DMS53 treated with DMSO at 0.1 percent for 48 hours (cell line): ENCODE measurements around the gene ACAT2.
"Not testable (repeated sequence)": the region's sequence is repeated elsewhere in the genome, so short reads cannot be mapped to it uniquely, and the experiment has no call there.

ENCODE experiments used
- DNase-seq: peaks from one replicate; lab custom pipeline; 2025; ENCODE audit not compliant: unreplicated experiment; lab: John Stamatoyannopoulos, UW

ACAT2 gene

GRCh38 chr6:159807150-159807858 lies 45.5 kb downstream of the ACAT2 start:
- DNase-seq: no peak

- no peak for DNase-seq
These were observed 46.8 kb downstream of the ACAT2 start for GRCh38 chr6:159808647-159809046.

- no peak for DNase-seq
These were observed 47.3 kb downstream of the ACAT2 start for GRCh38 chr6:159809149-159809548.

- DNase-seq: no peak
These were observed 51.9 kb downstream of the ACAT2 start for GRCh38 chr6:159813781-159814180.

- DNase-seq: no peak
These were observed 53.6 kb downstream of the ACAT2 start for GRCh38 chr6:159815410-159815809.

- DNase-seq: not testable (repeated sequence)
These were observed 54.9 kb downstream of the ACAT2 start for GRCh38 chr6:159816775-159817174.

GRCh38 chr6:159817951-159818739 lies 56.3 kb downstream of the ACAT2 start:
- no peak for DNase-seq

- no peak for DNase-seq
These were observed 57.3 kb downstream of the ACAT2 start for GRCh38 chr6:159819098-159819497.

- peak; percentile 58 for DNase-seq
These were observed 58.2 kb downstream of the ACAT2 start for GRCh38 chr6:159819932-159820640.

- no peak for DNase-seq
These were observed 59.3 kb downstream of the ACAT2 start for GRCh38 chr6:159821122-159821521.

GRCh38 chr6:159821726-159822125 lies 59.9 kb downstream of the ACAT2 start:
- DNase-seq: no peak

GRCh38 chr6:159823953-159824352 lies 62.1 kb downstream of the ACAT2 start:
- no peak for DNase-seq

GRCh38 chr6:159824690-159825089 lies 62.8 kb downstream of the ACAT2 start:
- DNase-seq: not testable (repeated sequence)

GRCh38 chr6:159826004-159826403 lies 64.2 kb downstream of the ACAT2 start:
- no peak for DNase-seq

- DNase-seq: no peak
These were observed 65.3 kb downstream of the ACAT2 start for GRCh38 chr6:159826968-159827647.

- no peak for DNase-seq
These were observed 66.2 kb downstream of the ACAT2 start for GRCh38 chr6:159828074-159828473.
